A673 (cell line): Measurements from ENCODE around the gene DOCK1. TPM values are rescaled to one million over a fixed set of nuclear protein-coding genes. Genes with fewer than 3 reads are reported as not detected.

ENCODE experiments used
- BruUV-seq: library from RNA; stranded (reverse); fragments of 400-500 nt; replicated peaks from 2 replicates; lab custom pipeline; 2021; lab: Mats Ljungman, UMichigan
- CTCF ChIA-PET: fragments of 300-600 bp; sonication (Branson Sonifier 250); formaldehyde crosslinking; loops from one replicate; lab custom pipeline; 2022; ENCODE audit warnings: antibody characterized with exemption; lab: Charles Lee
- POLR2A ChIA-PET: fragments of 300-600 bp; sonication (Branson Sonifier 250); formaldehyde crosslinking; loops from one replicate; lab custom pipeline; 2022; ENCODE audit warnings: antibody characterized with exemption; ENCODE audit not compliant: low non-redundant PET; lab: Charles Lee
- DNase-seq: peaks from one replicate; pipeline ENCODE4 v3.0.0-alpha.2; 2015; ENCODE audit warnings: low spot score
- H3K27ac ChIP-seq: fragments of 200-600 bp; sonication (generic); 2 replicates; pipeline ENCODE4 v1.5.1; 2016; ENCODE audit warnings: mixed run types, low read depth, mild to moderate bottlenecking, mixed read lengths, antibody characterized with exemption, low read length; ENCODE audit not compliant: poor library complexity, severe bottlenecking
- H3K27me3 ChIP-seq: fragments of 200-600 bp; sonication (generic); replicated peaks from 2 replicates; pipeline ENCODE4 v1.6.1; 2017; ENCODE audit warnings: mixed run types, low read depth, mild to moderate bottlenecking, mixed read lengths, antibody characterized with exemption, low read length; ENCODE audit not compliant: insufficient read depth, poor library complexity
- H3K36me3 ChIP-seq: fragments of 200-600 bp; sonication (generic); 2 replicates; pipeline ENCODE4 v1.6.1; 2016; ENCODE audit warnings: mixed run types, mild to moderate bottlenecking, mixed read lengths, antibody characterized with exemption, low read length; ENCODE audit not compliant: insufficient read depth, poor library complexity, severe bottlenecking
- H3K4me1 ChIP-seq: fragments of 200-600 bp; sonication (generic); 2 replicates; pipeline ENCODE4 v1.6.1; 2017; ENCODE audit warnings: mixed run types, mild to moderate bottlenecking, mixed read lengths, antibody characterized with exemption, low read length; ENCODE audit not compliant: insufficient read depth, poor library complexity, severe bottlenecking
- H3K4me3 ChIP-seq: fragments of 200-600 bp; sonication (generic); 2 replicates; pipeline ENCODE4 v1.5.1; 2016; ENCODE audit warnings: low read depth, mixed run types, mild to moderate bottlenecking, mixed read lengths, low read length; ENCODE audit not compliant: poor library complexity, severe bottlenecking
- H3K9me3 ChIP-seq: fragments of 200-600 bp; sonication (generic); 2 replicates; pipeline ENCODE4 v1.6.1; 2016; ENCODE audit warnings: mixed run types, low read depth, mild to moderate bottlenecking, mixed read lengths, antibody characterized with exemption, low read length; ENCODE audit not compliant: poor library complexity, severe bottlenecking
- CTCF ChIP-seq: fragments of 300-800, 200-600 bp; sonication (generic); conservative IDR thresholded peaks from 2 replicates; pipeline ENCODE4 v1.5.1; 2017; ENCODE audit warnings: low read depth, mild to moderate bottlenecking, antibody characterized with exemption, low read length, moderate library complexity, mixed read lengths
- EZH2 ChIP-seq: fragments of 200-600 bp; sonication (generic); IDR thresholded peaks from 2 replicates; pipeline ENCODE4 v1.6.1; 2017; ENCODE audit warnings: borderline replicate concordance, low read depth, mild to moderate bottlenecking, mixed read lengths, antibody characterized with exemption, low read length; ENCODE audit not compliant: poor library complexity, severe bottlenecking
- intact Hi-C: fragments of 100-400 bp; cut with micrococcal nuclease; formaldehyde crosslinking; loops from one replicate; pipeline ENCODE4 v1.10.0; 2022; ENCODE audit not compliant: unreplicated experiment
- total RNA-seq: library from RNA; stranded (reverse); gene quantifications from 2 replicates; pipeline ENCODE4 v1.2.3, GENCODE V29; 2021

The DOCK1 gene
- total RNA-seq, 1 experiment from 2014 or later, result 30.7 TPM

- no peak for TF ChIP-seq EZH2
- no peak for TF ChIP-seq CTCF
- Histone ChIP-seq H3K27me3 (no peaks in the 10 kb centered on the region), H3K27ac (no peak overlapping the region), H3K9me3 (no peaks in the 10 kb centered on the region), H3K4me3 (no peak overlapping the region), H3K4me1 (no peaks in the 10 kb centered on the region), H3K36me3 (no peaks in the 10 kb centered on the region)
- no peak for DNase-seq
- POLR2A ChIA-PET, result no interaction called here
- no TSS peak for BruUV-seq
- CTCF ChIA-PET, result no interaction called here
- intact Hi-C loops, result no loop called here
Measured at GRCh38 chr10:126867567-126868365, 37.5 kb upstream of the DOCK1 start.

GRCh38 chr10:126868371-126868770, 36.9 kb upstream of the DOCK1 start:
- H3K4me1 ChIP-seq, result no peaks in the 10 kb centered on the region
- TF ChIP-seq EZH2 (no peak), CTCF (no peak)
- H3K27ac ChIP-seq, result no peak overlapping the region
- H3K27me3 ChIP-seq, result no peaks in the 10 kb centered on the region
- ChIA-PET POLR2A (no interaction called here), CTCF (no interaction called here)
- no peaks in the 10 kb centered on the region for H3K36me3 ChIP-seq
- H3K9me3 ChIP-seq, result no peaks in the 10 kb centered on the region
- intact Hi-C loops, result no loop called here
- no peak overlapping the region for H3K4me3 ChIP-seq
- DNase-seq, result no peak
- no TSS peak for BruUV-seq

- CTCF ChIA-PET, result no interaction called here
- intact Hi-C loops, result no loop called here
- Histone ChIP-seq H3K27me3 (no peaks in the 10 kb centered on the region), H3K36me3 (no peaks in the 10 kb centered on the region), H3K4me1 (no peaks in the 10 kb centered on the region), H3K27ac (no peak overlapping the region), H3K9me3 (no peaks in the 10 kb centered on the region), H3K4me3 (no peak overlapping the region)
- TF ChIP-seq CTCF, result no peak
- no peak for TF ChIP-seq EZH2
- no TSS peak for BruUV-seq
- DNase-seq, result no peak
- POLR2A ChIA-PET, result no interaction called here
Measured at GRCh38 chr10:126872135-126872534, 33.1 kb upstream of the DOCK1 start.
